ENCODE data around the gene TBC1D10B. TPM values are rescaled to one million over a fixed set of nuclear protein-coding genes. Genes with fewer than 3 reads are reported as not detected.

The TBC1D10B gene
- total RNA-seq, 2 donors from 2014 or later = 49.7 to 64.2 TPM

- H3K27me3 Mint-ChIP-seq = no peaks in the 10 kb centered on the region
- peaks cover 31% of the 10 kb centered on the region for H3K4me1 Mint-ChIP-seq
- peak overlapping the region; percentile 98 for H3K4me3 Mint-ChIP-seq
These were observed 1.0 kb upstream of the TBC1D10B start for GRCh38 chr16:30371248-30371816.

GRCh38 chr16:30369938-30370455 lies 297 bp downstream of the TBC1D10B start:
- peaks cover 50% of the 10 kb centered on the region for H3K36me3 Mint-ChIP-seq (ENCODE audit: low read depth)
- ATAC-seq (replicated peaks) = peak; percentile 0
- no peaks in the 10 kb centered on the region for H3K9me3 Mint-ChIP-seq
- H3K4me3 Mint-ChIP-seq = peak overlapping the region; percentile 98
- peak overlapping the region; percentile 99 for H3K27ac Mint-ChIP-seq
- H3K27me3 Mint-ChIP-seq = no peaks in the 10 kb centered on the region
- H3K4me1 Mint-ChIP-seq = peaks cover 41% of the 10 kb centered on the region

More at GRCh38 chr16:30371248-30371816, 1.0 kb upstream of the TBC1D10B start:
- ATAC-seq (replicated peaks) = no peak
- Mint-ChIP-seq H3K27ac (peak overlapping the region; percentile 99), H3K36me3 (ENCODE audit: low read depth) (peaks cover 38% of the 10 kb centered on the region), H3K9me3 (no peaks in the 10 kb centered on the region)

- Mint-ChIP-seq H3K4me3 (peak overlapping the region; percentile 88), H3K9me3 (no peaks in the 10 kb centered on the region), H3K27ac (peak overlapping the region; percentile 82), H3K4me1 (peaks cover 41% of the 10 kb centered on the region), H3K27me3 (no peaks in the 10 kb centered on the region), H3K36me3 (ENCODE audit: low read depth) (peaks cover 56% of the 10 kb centered on the region)
- no peak for ATAC-seq (replicated peaks)
These were observed 980 bp downstream of the TBC1D10B start for GRCh38 chr16:30369091-30369937.

GRCh38 chr16:30368792-30369090 lies 1.6 kb downstream of the TBC1D10B start:
- Mint-ChIP-seq H3K4me3 (peak overlapping the region; percentile 88), H3K4me1 (peaks cover 41% of the 10 kb centered on the region), H3K36me3 (ENCODE audit: low read depth) (peaks cover 62% of the 10 kb centered on the region), H3K27ac (peak overlapping the region; percentile 82), H3K27me3 (no peaks in the 10 kb centered on the region), H3K9me3 (no peaks in the 10 kb centered on the region)
- ATAC-seq (replicated peaks) = no peak

GRCh38 chr16:30368122-30368791 lies 2.0 kb downstream of the TBC1D10B start:
- Mint-ChIP-seq H3K4me3 (peak overlapping the region; percentile 88), H3K27ac (peak overlapping the region; percentile 82), H3K36me3 (ENCODE audit: low read depth) (peaks cover 67% of the 10 kb centered on the region), H3K9me3 (no peaks in the 10 kb centered on the region), H3K27me3 (no peaks in the 10 kb centered on the region), H3K4me1 (peaks cover 42% of the 10 kb centered on the region)
- no peak for ATAC-seq (replicated peaks)

- Mint-ChIP-seq H3K4me3 (peak overlapping the region; percentile 88), H3K4me1 (peaks cover 47% of the 10 kb centered on the region), H3K27me3 (no peaks in the 10 kb centered on the region), H3K36me3 (ENCODE audit: low read depth) (peaks cover 75% of the 10 kb centered on the region), H3K27ac (peak overlapping the region; percentile 82), H3K9me3 (no peaks in the 10 kb centered on the region)
- ATAC-seq (replicated peaks) = no peak
These were observed 2.8 kb downstream of the TBC1D10B start for GRCh38 chr16:30367349-30368009.

GRCh38 chr16:30366511-30366910 lies 3.8 kb downstream of the TBC1D10B start:
- Mint-ChIP-seq H3K27me3 (no peaks in the 10 kb centered on the region), H3K36me3 (ENCODE audit: low read depth) (peaks cover 84% of the 10 kb centered on the region), H3K4me3 (peak overlapping the region; percentile 88), H3K27ac (peak overlapping the region; percentile 82), H3K9me3 (no peaks in the 10 kb centered on the region), H3K4me1 (peaks cover 44% of the 10 kb centered on the region)
- no peak for ATAC-seq (replicated peaks)

GRCh38 chr16:30365200-30365599 lies 5.1 kb downstream of the TBC1D10B start:
- no peak overlapping the region for H3K4me3 Mint-ChIP-seq
- peaks cover 91% of the 10 kb centered on the region for H3K36me3 Mint-ChIP-seq (ENCODE audit: low read depth)
- H3K9me3 Mint-ChIP-seq = no peaks in the 10 kb centered on the region
- no peaks in the 10 kb centered on the region for H3K27me3 Mint-ChIP-seq
- H3K27ac Mint-ChIP-seq = peak overlapping the region; percentile 76
- H3K4me1 Mint-ChIP-seq = peaks cover 39% of the 10 kb centered on the region
- no peak for ATAC-seq (replicated peaks)

GRCh38 chr16:30361180-30361579 lies 9.1 kb downstream of the TBC1D10B start:
- H3K27ac Mint-ChIP-seq = no peak overlapping the region
- no peak overlapping the region for H3K4me3 Mint-ChIP-seq
- peaks cover 89% of the 10 kb centered on the region for H3K36me3 Mint-ChIP-seq (ENCODE audit: low read depth)
- H3K4me1 Mint-ChIP-seq = peaks cover 28% of the 10 kb centered on the region
- ATAC-seq (replicated peaks) = no peak
- H3K9me3 Mint-ChIP-seq = no peaks in the 10 kb centered on the region
- H3K27me3 Mint-ChIP-seq = no peaks in the 10 kb centered on the region

GRCh38 chr16:30359871-30360170 lies 10.5 kb downstream of the TBC1D10B start:
- peaks cover 23% of the 10 kb centered on the region for H3K4me1 Mint-ChIP-seq
- no peaks in the 10 kb centered on the region for H3K9me3 Mint-ChIP-seq
- no peak for ATAC-seq (replicated peaks)
- no peak overlapping the region for H3K4me3 Mint-ChIP-seq
- H3K27me3 Mint-ChIP-seq = no peaks in the 10 kb centered on the region
- peak overlapping the region; percentile 57 for H3K27ac Mint-ChIP-seq
- H3K36me3 Mint-ChIP-seq (ENCODE audit: low read depth) = peaks cover 87% of the 10 kb centered on the region

- Mint-ChIP-seq H3K36me3 (ENCODE audit: low read depth) (peaks cover 87% of the 10 kb centered on the region), H3K4me1 (peaks cover 27% of the 10 kb centered on the region), H3K27me3 (no peaks in the 10 kb centered on the region), H3K9me3 (no peaks in the 10 kb centered on the region), H3K4me3 (no peak overlapping the region), H3K27ac (no peak overlapping the region)
- ATAC-seq (replicated peaks) = no peak
These were observed 11.1 kb downstream of the TBC1D10B start for GRCh38 chr16:30358990-30359870.

GRCh38 chr16:30358577-30358936 lies 11.7 kb downstream of the TBC1D10B start:
- H3K27ac Mint-ChIP-seq = no peak overlapping the region
- ATAC-seq (replicated peaks) = no peak

GRCh38 chr16:30357715-30358576 lies 12.3 kb downstream of the TBC1D10B start:
- ATAC-seq (replicated peaks) = no peak
- H3K36me3 Mint-ChIP-seq (ENCODE audit: low read depth) = peaks cover 87% of the 10 kb centered on the region
- no peaks in the 10 kb centered on the region for H3K9me3 Mint-ChIP-seq
- no peak overlapping the region for H3K27ac Mint-ChIP-seq
- H3K4me1 Mint-ChIP-seq = peaks cover 23% of the 10 kb centered on the region
- no peak overlapping the region for H3K4me3 Mint-ChIP-seq
- no peaks in the 10 kb centered on the region for H3K27me3 Mint-ChIP-seq

More at GRCh38 chr16:30358577-30358936, 11.7 kb downstream of the TBC1D10B start:
- H3K27me3 Mint-ChIP-seq = no peaks in the 10 kb centered on the region
- no peak overlapping the region for H3K4me3 Mint-ChIP-seq
- H3K9me3 Mint-ChIP-seq = no peaks in the 10 kb centered on the region
- H3K4me1 Mint-ChIP-seq = peaks cover 28% of the 10 kb centered on the region
- peaks cover 87% of the 10 kb centered on the region for H3K36me3 Mint-ChIP-seq (ENCODE audit: low read depth)
